ENCODE measurements around the gene C6orf118.

- TF ChIP-seq EZH2phosphoT487 (IDR thresholded peaks at IDR 0.05; ENCODE audit: insufficient read depth, low read depth) (no peak), EZH2 (IDR thresholded peaks at IDR 0.05; ENCODE audit: insufficient read depth, poor library complexity, severe bottlenecking) (no peak)
Observed at GRCh38 chr6:165317723-165318122, 8.3 kb upstream of the C6orf118 start.

Data from GM23248 (cell line).